ENCODE measurements around the gene LZTFL1. TPM values are rescaled to one million over a fixed set of nuclear protein-coding genes. Genes with fewer than 3 reads are reported as not detected.

Gene LZTFL1
- total and polyA plus RNA-seq, 4 donors: 7.7 to 45.1 (median 22.3) TPM

- H3K4me1 ChIP-seq (ENCODE audit: control insufficient read depth in 5 of 5, insufficient read depth in 5 of 5, low read length in 5 of 5): peaks cover 0 to 20% (median 0%) of the 10 kb centered on the region in 5 donors
- no peak for DNase-seq
- ATAC-seq (ENCODE audit: insufficient read depth, low FRiP score): no peak
- H3K4me3 ChIP-seq: no peak overlapping the region
- no peak overlapping the region for H3K9ac ChIP-seq (ENCODE audit: insufficient read depth in 1 of 2, low read length in 2 of 2)
- H3K36me3 ChIP-seq (ENCODE audit: control insufficient read depth in 4 of 4, insufficient read depth in 4 of 4, low read length in 4 of 4): no peaks in the 10 kb centered on the region
- 92 to 93% methylated on average over 5 of the region's 5 CpGs for WGBS, 2 donors
- H3K27me3 ChIP-seq (ENCODE audit: control insufficient read depth in 3 of 3, insufficient read depth in 3 of 3, low read length in 2 of 3): peaks cover 0 to 24% (median 22%) of the 10 kb centered on the region in 3 donors
- TF ChIP-seq CTCF (IDR thresholded peaks at IDR 0.05; ENCODE audit: control extremely low read depth, extremely low read depth): no peak
- peaks cover 0 to 4% (median 1%) of the 10 kb centered on the region in 4 donors for H3K9me3 ChIP-seq (ENCODE audit: control insufficient read depth in 4 of 4, insufficient read depth in 3 of 4, low read length in 3 of 4)
- H3K27ac ChIP-seq (ENCODE audit: low read depth in 1 of 2, low read length in 1 of 2): no peak overlapping the region
These were observed 47.8 kb downstream of the LZTFL1 start for GRCh38 chr3:45794177-45794560.

DNA sequence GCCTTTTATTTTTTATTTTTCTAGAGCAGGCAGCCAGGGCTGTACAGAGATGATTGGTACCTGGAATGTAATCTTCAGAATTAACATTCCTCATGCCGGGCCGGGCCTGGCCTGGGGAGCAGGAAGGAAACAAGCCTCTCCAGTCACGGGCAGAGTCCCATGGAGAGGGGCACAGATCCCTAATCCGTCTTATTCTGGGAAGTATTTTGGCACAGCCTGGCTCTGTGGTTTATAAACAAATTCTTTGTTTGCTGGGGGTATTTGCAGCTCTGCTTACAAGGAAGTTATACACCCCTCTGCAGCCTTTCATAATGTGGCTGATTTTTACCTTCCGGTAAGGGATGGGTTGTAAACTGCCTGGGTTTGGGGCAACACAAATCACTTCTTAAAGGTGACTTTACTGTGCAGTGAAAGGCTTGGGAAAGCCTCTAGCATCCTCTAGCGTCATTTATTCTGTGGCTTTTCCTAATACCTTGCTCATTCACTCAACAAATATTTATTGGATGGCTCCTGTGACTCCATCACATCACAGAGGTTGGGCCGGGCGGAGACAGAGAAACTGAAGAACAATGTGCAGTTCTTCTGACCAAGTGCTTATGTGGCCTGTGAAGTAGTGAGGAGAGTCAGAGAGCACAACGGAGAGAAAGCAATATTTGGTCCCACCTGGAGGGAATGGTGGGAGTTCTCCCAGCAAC, 48.3 kb downstream of the LZTFL1 start:
- TF ChIP-seq CTCF (IDR thresholded peaks at IDR 0.05; ENCODE audit: control extremely low read depth, extremely low read depth): no peak
- DNase-seq (no peak), ATAC-seq (ENCODE audit: insufficient read depth, low FRiP score) (peak; percentile 28)
- Histone ChIP-seq H3K36me3 (ENCODE audit: control insufficient read depth in 4 of 4, insufficient read depth in 4 of 4, low read length in 4 of 4) (no peaks in the 10 kb centered on the region), H3K9me3 (ENCODE audit: control insufficient read depth in 4 of 4, insufficient read depth in 3 of 4, low read length in 3 of 4) (peaks cover 0 to 4% (median 1%) of the 10 kb centered on the region in 4 donors), H3K27ac (ENCODE audit: low read depth in 1 of 2, low read length in 1 of 2) (no peak overlapping the region), H3K4me1 (ENCODE audit: control insufficient read depth in 5 of 5, insufficient read depth in 5 of 5, low read length in 5 of 5) (peaks cover 0 to 20% (median 0%) of the 10 kb centered on the region in 5 donors), H3K9ac (ENCODE audit: insufficient read depth in 1 of 2, low read length in 2 of 2) (no peak overlapping the region), H3K27me3 (ENCODE audit: control insufficient read depth in 3 of 3, insufficient read depth in 3 of 3, low read length in 2 of 3) (peaks cover 0 to 24% (median 21%) of the 10 kb centered on the region in 3 donors), H3K4me3 (no peak overlapping the region)
- WGBS, 2 donors: 55 to 79% methylated on average over 9 of the region's 9 CpGs

GRCh38 chr3:45792516-45793172, 49.3 kb downstream of the LZTFL1 start:
- DNase-seq: no peak
- WGBS, 2 donors: 93 to 97% methylated on average over 7 of the region's 7 CpGs
- H3K27ac ChIP-seq (ENCODE audit: low read depth in 1 of 2, low read length in 1 of 2): no peak overlapping the region
- ATAC-seq (ENCODE audit: insufficient read depth, low FRiP score): no peak
- peaks cover 0 to 17% (median 16%) of the 10 kb centered on the region in 3 donors for H3K27me3 ChIP-seq (ENCODE audit: control insufficient read depth in 3 of 3, insufficient read depth in 3 of 3, low read length in 2 of 3)
- H3K9ac ChIP-seq (ENCODE audit: insufficient read depth in 1 of 2, low read length in 2 of 2): no peak overlapping the region
- no peaks in the 10 kb centered on the region for H3K36me3 ChIP-seq (ENCODE audit: control insufficient read depth in 4 of 4, insufficient read depth in 4 of 4, low read length in 4 of 4)
- no peak for TF ChIP-seq CTCF (IDR thresholded peaks at IDR 0.05; ENCODE audit: control extremely low read depth, extremely low read depth)
- H3K9me3 ChIP-seq (ENCODE audit: control insufficient read depth in 4 of 4, insufficient read depth in 3 of 4, low read length in 3 of 4): peaks cover 0 to 3% (median 1%) of the 10 kb centered on the region in 4 donors
- H3K4me3 ChIP-seq: no peak overlapping the region
- peaks cover 0 to 20% (median 0%) of the 10 kb centered on the region in 5 donors for H3K4me1 ChIP-seq (ENCODE audit: control insufficient read depth in 5 of 5, insufficient read depth in 5 of 5, low read length in 5 of 5)

Data from lung (tissue), 12 donors.